Activated CD4-positive, CD25-positive, alpha-beta regulatory T cell treated with anti-CD3 and anti-CD28 coated beads, Interleukin-2, amount 50 U/mL, for 16 hours (primary cell): ENCODE measurements around the gene TNF.

ENCODE experiments used
- DNase-seq: peaks from one replicate; pipeline ENCODE4 v3.0.0-alpha.2; 2020; ENCODE audit warnings: low read depth, low spot score

Gene TNF

DNA sequence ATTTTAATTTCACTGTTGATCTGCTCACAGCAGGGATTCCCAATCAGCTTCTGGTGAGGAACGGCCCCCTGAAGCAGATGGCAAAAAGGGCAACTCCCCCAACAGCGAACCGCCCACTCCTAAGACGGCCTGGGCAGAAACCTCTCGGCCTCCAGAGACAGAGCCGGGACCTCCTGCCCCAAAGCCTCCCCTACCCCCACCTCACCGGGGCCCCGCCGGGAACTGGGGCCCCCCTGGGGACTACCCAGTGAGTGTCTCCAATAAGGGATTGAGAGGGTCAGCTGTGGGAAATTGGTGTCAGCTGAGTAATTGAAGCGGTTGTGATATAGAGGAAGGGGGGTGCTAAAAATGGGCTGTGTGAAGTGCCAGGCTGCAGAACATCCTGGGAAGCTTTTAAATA, 51.6 kb downstream of the TNF start:
- DNase-seq: no peak

DNA sequence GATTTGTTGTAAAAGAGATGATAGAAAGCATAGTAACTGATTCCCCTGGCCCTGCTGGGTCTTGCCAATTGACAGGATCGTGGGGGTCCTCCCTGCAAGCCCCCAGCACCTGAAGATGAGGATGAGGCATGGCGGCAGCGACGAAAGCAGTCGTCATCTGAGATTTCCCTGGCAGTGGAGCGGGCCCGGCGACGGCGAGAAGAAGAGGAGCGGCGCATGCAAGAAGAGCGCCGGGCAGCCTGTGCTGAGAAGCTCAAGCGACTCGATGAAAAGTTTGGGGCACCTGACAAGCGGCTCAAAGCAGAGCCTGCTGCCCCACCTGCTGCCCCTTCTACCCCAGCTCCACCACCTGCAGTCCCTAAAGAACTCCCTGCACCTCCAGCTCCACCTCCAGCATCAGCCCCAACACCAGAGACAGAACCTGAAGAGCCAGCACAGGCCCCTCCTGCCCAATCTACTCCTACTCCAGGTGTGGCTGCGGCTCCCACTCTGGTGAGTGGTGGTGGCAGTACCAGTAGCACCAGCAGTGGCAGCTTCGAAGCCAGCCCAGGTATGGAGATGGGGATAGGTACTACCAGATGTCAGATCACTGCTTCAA, 52.4 kb downstream of the TNF start:
- DNase-seq: no peak
